ENCODE results near the gene USH2A.

GRCh38 chr1:216332003-216332402, 91.2 kb downstream of the USH2A start:
- TF ChIP-seq, protein P1, sequence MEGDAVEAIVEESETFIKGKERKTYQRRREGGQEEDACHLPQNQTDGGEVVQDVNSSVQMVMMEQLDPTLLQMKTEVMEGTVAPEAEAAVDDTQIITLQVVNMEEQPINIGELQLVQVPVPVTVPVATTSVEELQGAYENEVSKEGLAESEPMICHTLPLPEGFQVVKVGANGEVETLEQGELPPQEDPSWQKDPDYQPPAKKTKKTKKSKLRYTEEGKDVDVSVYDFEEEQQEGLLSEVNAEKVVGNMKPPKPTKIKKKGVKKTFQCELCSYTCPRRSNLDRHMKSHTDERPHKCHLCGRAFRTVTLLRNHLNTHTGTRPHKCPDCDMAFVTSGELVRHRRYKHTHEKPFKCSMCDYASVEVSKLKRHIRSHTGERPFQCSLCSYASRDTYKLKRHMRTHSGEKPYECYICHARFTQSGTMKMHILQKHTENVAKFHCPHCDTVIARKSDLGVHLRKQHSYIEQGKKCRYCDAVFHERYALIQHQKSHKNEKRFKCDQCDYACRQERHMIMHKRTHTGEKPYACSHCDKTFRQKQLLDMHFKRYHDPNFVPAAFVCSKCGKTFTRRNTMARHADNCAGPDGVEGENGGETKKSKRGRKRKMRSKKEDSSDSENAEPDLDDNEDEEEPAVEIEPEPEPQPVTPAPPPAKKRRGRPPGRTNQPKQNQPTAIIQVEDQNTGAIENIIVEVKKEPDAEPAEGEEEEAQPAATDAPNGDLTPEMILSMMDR (IDR thresholded peaks at IDR 0.05; ENCODE audit: borderline replicate concordance, extremely low read depth, low read length, poor library complexity, severe bottlenecking), result no peak
- TF ChIP-seq EZH2 (IDR thresholded peaks at IDR 0.05; ENCODE audit: borderline replicate concordance, low read depth, low read length, severe bottlenecking), result no peak

Data from DND-41 (cell line).